Neural progenitor cell (in vitro differentiated cells): ENCODE measurements around the gene ZNF574.

ENCODE experiments used
- EZH2 ChIP-seq: fragments of 200-600 bp; sonication (generic); IDR thresholded peaks from 2 replicates; pipeline ENCODE4 v1.6.1; 2017; ENCODE audit warnings: antibody characterized with exemption, mild to moderate bottlenecking, moderate library complexity
- EZH2phosphoT487 ChIP-seq: fragments of 200-600 bp; sonication (generic); IDR thresholded peaks from 2 replicates; pipeline ENCODE4 v1.6.1; 2017; ENCODE audit warnings: antibody characterized with exemption
- TF ChIP-seq, protein P1 (sequence below): fragments of 200-600 bp; sonication (generic); IDR thresholded peaks from 2 replicates; pipeline ENCODE4 v1.5.1; 2017; ENCODE audit warnings: antibody characterized with exemption, mild to moderate bottlenecking

DNA sequence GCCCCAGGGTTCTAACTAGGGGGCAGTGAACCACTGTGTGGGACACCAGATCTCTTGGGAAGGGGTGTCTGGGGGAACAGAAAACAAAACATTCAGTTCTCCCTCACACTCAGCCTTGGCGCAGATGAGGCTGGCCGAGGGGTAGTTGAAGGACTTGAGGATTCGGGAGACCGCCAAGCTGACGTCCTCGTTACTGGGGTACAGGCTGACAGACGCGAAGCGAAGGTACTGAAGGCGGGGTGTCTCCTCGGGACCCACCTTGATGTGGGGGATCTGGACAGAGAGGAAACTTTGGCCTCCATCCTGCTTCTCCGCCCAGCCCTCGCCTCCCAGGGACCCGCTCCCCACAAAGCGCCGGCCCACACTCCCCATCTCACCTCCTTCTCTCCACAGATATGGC is 13.6 kb upstream of the ZNF574 start:
- TF ChIP-seq, protein P1, sequence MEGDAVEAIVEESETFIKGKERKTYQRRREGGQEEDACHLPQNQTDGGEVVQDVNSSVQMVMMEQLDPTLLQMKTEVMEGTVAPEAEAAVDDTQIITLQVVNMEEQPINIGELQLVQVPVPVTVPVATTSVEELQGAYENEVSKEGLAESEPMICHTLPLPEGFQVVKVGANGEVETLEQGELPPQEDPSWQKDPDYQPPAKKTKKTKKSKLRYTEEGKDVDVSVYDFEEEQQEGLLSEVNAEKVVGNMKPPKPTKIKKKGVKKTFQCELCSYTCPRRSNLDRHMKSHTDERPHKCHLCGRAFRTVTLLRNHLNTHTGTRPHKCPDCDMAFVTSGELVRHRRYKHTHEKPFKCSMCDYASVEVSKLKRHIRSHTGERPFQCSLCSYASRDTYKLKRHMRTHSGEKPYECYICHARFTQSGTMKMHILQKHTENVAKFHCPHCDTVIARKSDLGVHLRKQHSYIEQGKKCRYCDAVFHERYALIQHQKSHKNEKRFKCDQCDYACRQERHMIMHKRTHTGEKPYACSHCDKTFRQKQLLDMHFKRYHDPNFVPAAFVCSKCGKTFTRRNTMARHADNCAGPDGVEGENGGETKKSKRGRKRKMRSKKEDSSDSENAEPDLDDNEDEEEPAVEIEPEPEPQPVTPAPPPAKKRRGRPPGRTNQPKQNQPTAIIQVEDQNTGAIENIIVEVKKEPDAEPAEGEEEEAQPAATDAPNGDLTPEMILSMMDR = no peak
- TF ChIP-seq EZH2 = no peak
- no peak for TF ChIP-seq EZH2phosphoT487
